NCI-H345 (cell line): ENCODE results near the gene GEMIN4.

Experiments used
- DNase-seq: peaks from one replicate; lab custom pipeline; 2025; lab: John Stamatoyannopoulos, UW

The GEMIN4 gene

GRCh38 chr17:740240-741017 is 11.6 kb downstream of the GEMIN4 start:
- DNase-seq = no peak

- no peak for DNase-seq
Measured at GRCh38 chr17:737561-738113, 14.4 kb downstream of the GEMIN4 start.

- DNase-seq = no peak
Measured at GRCh38 chr17:733743-734142, 18.3 kb downstream of the GEMIN4 start.

GRCh38 chr17:732902-733720 is 19.0 kb downstream of the GEMIN4 start:
- no peak for DNase-seq

- DNase-seq = peak; percentile 36
Measured at GRCh38 chr17:732067-732901, 19.8 kb downstream of the GEMIN4 start, which contains the start of gene TLCD3A. Gene TLCD3A, plus strand, starts transcription at chr17:732596. Its CDS starts 52 bp downstream, at chr17:732648.

GRCh38 chr17:731644-732066 is 20.4 kb downstream of the GEMIN4 start:
- DNase-seq = no peak

- no peak for DNase-seq
Measured at GRCh38 chr17:728911-729310, 23.2 kb downstream of the GEMIN4 start.

GRCh38 chr17:726271-726919 is 25.7 kb downstream of the GEMIN4 start:
- DNase-seq = no peak

- no peak for DNase-seq
Measured at GRCh38 chr17:725746-726145, 26.3 kb downstream of the GEMIN4 start.

- DNase-seq = no peak
Measured at GRCh38 chr17:725084-725483, 27.0 kb downstream of the GEMIN4 start.

- DNase-seq = no peak
Measured at GRCh38 chr17:721540-721937, 30.5 kb downstream of the GEMIN4 start.

- no peak for DNase-seq
Measured at GRCh38 chr17:720706-721539, 31.1 kb downstream of the GEMIN4 start.

- no peak for DNase-seq
Measured at GRCh38 chr17:718075-718474, 34.0 kb downstream of the GEMIN4 start.

- no peak for DNase-seq
Measured at GRCh38 chr17:708132-708531, 43.9 kb downstream of the GEMIN4 start.

- no peak for DNase-seq
Measured at GRCh38 chr17:705863-706262, 46.2 kb downstream of the GEMIN4 start.

- DNase-seq = no peak
Measured at GRCh38 chr17:705011-705410, 47.1 kb downstream of the GEMIN4 start.

- DNase-seq = no peak
Measured at GRCh38 chr17:704111-704864, 47.8 kb downstream of the GEMIN4 start.

- no peak for DNase-seq
Measured at GRCh38 chr17:703081-703875, 48.8 kb downstream of the GEMIN4 start.
